Measurements from ENCODE around the gene HSD17B13.

GRCh38 chr4:87306056-87306455, 16.6 kb downstream of the HSD17B13 start:
- no peak for TF ChIP-seq CTCF (IDR thresholded peaks at IDR 0.05)
- TF ChIP-seq, protein P1, sequence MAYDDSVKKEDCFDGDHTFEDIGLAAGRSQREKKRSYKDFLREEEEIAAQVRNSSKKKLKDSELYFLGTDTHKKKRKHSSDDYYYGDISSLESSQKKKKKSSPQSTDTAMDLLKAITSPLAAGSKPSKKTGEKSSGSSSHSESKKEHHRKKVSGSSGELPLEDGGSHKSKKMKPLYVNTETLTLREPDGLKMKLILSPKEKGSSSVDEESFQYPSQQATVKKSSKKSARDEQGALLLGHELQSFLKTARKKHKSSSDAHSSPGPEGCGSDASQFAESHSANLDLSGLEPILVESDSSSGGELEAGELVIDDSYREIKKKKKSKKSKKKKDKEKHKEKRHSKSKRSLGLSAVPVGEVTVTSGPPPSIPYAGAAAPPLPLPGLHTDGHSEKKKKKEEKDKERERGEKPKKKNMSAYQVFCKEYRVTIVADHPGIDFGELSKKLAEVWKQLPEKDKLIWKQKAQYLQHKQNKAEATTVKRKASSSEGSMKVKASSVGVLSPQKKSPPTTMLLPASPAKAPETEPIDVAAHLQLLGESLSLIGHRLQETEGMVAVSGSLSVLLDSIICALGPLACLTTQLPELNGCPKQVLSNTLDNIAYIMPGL (CRISPR knock-in tag; IDR thresholded peaks at IDR 0.05) = no peak
- TF ChIP-seq, protein P2, sequence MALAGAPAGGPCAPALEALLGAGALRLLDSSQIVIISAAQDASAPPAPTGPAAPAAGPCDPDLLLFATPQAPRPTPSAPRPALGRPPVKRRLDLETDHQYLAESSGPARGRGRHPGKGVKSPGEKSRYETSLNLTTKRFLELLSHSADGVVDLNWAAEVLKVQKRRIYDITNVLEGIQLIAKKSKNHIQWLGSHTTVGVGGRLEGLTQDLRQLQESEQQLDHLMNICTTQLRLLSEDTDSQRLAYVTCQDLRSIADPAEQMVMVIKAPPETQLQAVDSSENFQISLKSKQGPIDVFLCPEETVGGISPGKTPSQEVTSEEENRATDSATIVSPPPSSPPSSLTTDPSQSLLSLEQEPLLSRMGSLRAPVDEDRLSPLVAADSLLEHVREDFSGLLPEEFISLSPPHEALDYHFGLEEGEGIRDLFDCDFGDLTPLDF (CRISPR knock-in tag; IDR thresholded peaks at IDR 0.05) = no peak
- no peak for TF ChIP-seq GRHL2 (CRISPR knock-in tag; IDR thresholded peaks at IDR 0.05; ENCODE audit: insufficient replicate concordance, severe bottlenecking)
- TF ChIP-seq FOXK1 (CRISPR knock-in tag; IDR thresholded peaks at IDR 0.05) = no peak
- TF ChIP-seq TP53 (CRISPR knock-in tag; IDR thresholded peaks at IDR 0.05) = no peak
- no peak for TF ChIP-seq ZNF138 (CRISPR knock-in tag; conservative IDR thresholded peaks at IDR 0.05)
- TF ChIP-seq, protein P3, sequence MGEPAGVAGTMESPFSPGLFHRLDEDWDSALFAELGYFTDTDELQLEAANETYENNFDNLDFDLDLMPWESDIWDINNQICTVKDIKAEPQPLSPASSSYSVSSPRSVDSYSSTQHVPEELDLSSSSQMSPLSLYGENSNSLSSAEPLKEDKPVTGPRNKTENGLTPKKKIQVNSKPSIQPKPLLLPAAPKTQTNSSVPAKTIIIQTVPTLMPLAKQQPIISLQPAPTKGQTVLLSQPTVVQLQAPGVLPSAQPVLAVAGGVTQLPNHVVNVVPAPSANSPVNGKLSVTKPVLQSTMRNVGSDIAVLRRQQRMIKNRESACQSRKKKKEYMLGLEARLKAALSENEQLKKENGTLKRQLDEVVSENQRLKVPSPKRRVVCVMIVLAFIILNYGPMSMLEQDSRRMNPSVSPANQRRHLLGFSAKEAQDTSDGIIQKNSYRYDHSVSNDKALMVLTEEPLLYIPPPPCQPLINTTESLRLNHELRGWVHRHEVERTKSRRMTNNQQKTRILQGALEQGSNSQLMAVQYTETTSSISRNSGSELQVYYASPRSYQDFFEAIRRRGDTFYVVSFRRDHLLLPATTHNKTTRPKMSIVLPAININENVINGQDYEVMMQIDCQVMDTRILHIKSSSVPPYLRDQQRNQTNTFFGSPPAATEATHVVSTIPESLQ (CRISPR knock-in tag; IDR thresholded peaks at IDR 0.05) = no peak
- no peak for TF ChIP-seq TEAD1 (CRISPR knock-in tag; IDR thresholded peaks at IDR 0.05)
- no peak for TF ChIP-seq TCF7 (CRISPR knock-in tag; IDR thresholded peaks at IDR 0.05; ENCODE audit: low read depth)

Measured in WTC11 (cell line).